VCaP (cell line): Measurements from ENCODE around the gene TNFRSF4.
"Not testable (repeated sequence)": the region's sequence is repeated elsewhere in the genome, so short reads cannot be mapped to it uniquely, and the experiment has no call there.

Experiments used
- H3K27ac ChIP-seq: fragments of 450-650 bp; 2 replicates; pipeline ENCODE4 v1.5.1; 2017
- CTCF ChIP-seq: fragments of 450-650 bp; conservative IDR thresholded peaks from 2 replicates; pipeline ENCODE4 v1.5.1; 2017; ENCODE audit warnings: mild to moderate bottlenecking, moderate library complexity

Gene TNFRSF4

GRCh38 chr1:1176931-1177330 is 37.0 kb downstream of the TNFRSF4 start:
- TF ChIP-seq CTCF: no peak

GRCh38 chr1:1176063-1176761 is 37.7 kb downstream of the TNFRSF4 start:
- H3K27ac ChIP-seq: not testable (repeated sequence)

More at GRCh38 chr1:1176931-1177330, 37.0 kb downstream of the TNFRSF4 start:
- H3K27ac ChIP-seq: no peak overlapping the region

- TF ChIP-seq CTCF: no peak
- H3K27ac ChIP-seq: no peak overlapping the region
Measured at GRCh38 chr1:1175221-1176062, 38.5 kb downstream of the TNFRSF4 start.

GRCh38 chr1:1173793-1174415 is 40.0 kb downstream of the TNFRSF4 start, which contains the start of gene TTLL10:
TTLL10 (plus strand) TSS chr1:1173880; CDS start chr1:1179216, 5,336 bp downstream.
- no peak within 1 kb of the TSS for H3K27ac ChIP-seq
- no peak for TF ChIP-seq CTCF

- H3K27ac ChIP-seq: no peak overlapping the region
- TF ChIP-seq CTCF: no peak
Measured at GRCh38 chr1:1173061-1173792, 40.7 kb downstream of the TNFRSF4 start.

GRCh38 chr1:1171546-1172340 is 42.2 kb downstream of the TNFRSF4 start:
- H3K27ac ChIP-seq: no peak overlapping the region
- no peak for TF ChIP-seq CTCF

- no peak for TF ChIP-seq CTCF
- no peak overlapping the region for H3K27ac ChIP-seq
Measured at GRCh38 chr1:1171161-1171545, 42.8 kb downstream of the TNFRSF4 start.
